Glutamatergic neuron (in vitro differentiated cells): ENCODE data around the gene ENPP7. TPM values are rescaled to one million over a fixed set of nuclear protein-coding genes. Genes with fewer than 3 reads are reported as not detected.

Experiments used
- DNase-seq: peaks from one replicate; pipeline ENCODE4 v3.0.0; 2022
- H3K27ac Mint-ChIP-seq: one replicate; pipeline ENCODE4 v1.8.0; 2020; ENCODE audit warnings: mild to moderate bottlenecking, mixed read lengths, inconsistent platforms; ENCODE audit not compliant: unreplicated experiment
- H3K27me3 Mint-ChIP-seq: one replicate; pipeline ENCODE4 v1.8.0; 2020; ENCODE audit warnings: mild to moderate bottlenecking, moderate library complexity, mixed read lengths, inconsistent platforms; ENCODE audit not compliant: unreplicated experiment
- H3K36me3 Mint-ChIP-seq: one replicate; pipeline ENCODE4 v1.8.0; 2020; ENCODE audit warnings: mild to moderate bottlenecking, mixed read lengths, inconsistent platforms; ENCODE audit not compliant: unreplicated experiment
- H3K4me1 Mint-ChIP-seq: one replicate; pipeline ENCODE4 v1.8.0; 2020; ENCODE audit warnings: mild to moderate bottlenecking, low read depth, mixed read lengths, inconsistent platforms; ENCODE audit not compliant: unreplicated experiment
- H3K4me3 Mint-ChIP-seq: one replicate; pipeline ENCODE4 v1.8.0; 2020; ENCODE audit warnings: mild to moderate bottlenecking, mixed read lengths, inconsistent platforms; ENCODE audit not compliant: unreplicated experiment
- H3K9me3 Mint-ChIP-seq: one replicate; pipeline ENCODE4 v1.8.0; 2020; ENCODE audit warnings: mild to moderate bottlenecking, moderate library complexity, mixed read lengths, inconsistent platforms; ENCODE audit not compliant: unreplicated experiment
- total RNA-seq: library from RNA; stranded (reverse); fragmentation: NEBNext Ultra II Directional; extraction: Animal tissue kit (Norgen Biotek cat#: 25700); gene quantifications from one replicate; pipeline ENCODE4 v1.2.1, GENCODE V29; 2021; ENCODE audit not compliant: unreplicated experiment
- TF ChIP-seq, protein P1 (sequence below): fragments of 200-600 bp; sonication (generic); IDR thresholded peaks from one replicate; pipeline ENCODE4 v1.5.0; 2021; ENCODE audit not compliant: partially characterized antibody, unreplicated experiment

Gene ENPP7
- total RNA-seq, 1 donor from 2014 or later: not detected

DNA sequence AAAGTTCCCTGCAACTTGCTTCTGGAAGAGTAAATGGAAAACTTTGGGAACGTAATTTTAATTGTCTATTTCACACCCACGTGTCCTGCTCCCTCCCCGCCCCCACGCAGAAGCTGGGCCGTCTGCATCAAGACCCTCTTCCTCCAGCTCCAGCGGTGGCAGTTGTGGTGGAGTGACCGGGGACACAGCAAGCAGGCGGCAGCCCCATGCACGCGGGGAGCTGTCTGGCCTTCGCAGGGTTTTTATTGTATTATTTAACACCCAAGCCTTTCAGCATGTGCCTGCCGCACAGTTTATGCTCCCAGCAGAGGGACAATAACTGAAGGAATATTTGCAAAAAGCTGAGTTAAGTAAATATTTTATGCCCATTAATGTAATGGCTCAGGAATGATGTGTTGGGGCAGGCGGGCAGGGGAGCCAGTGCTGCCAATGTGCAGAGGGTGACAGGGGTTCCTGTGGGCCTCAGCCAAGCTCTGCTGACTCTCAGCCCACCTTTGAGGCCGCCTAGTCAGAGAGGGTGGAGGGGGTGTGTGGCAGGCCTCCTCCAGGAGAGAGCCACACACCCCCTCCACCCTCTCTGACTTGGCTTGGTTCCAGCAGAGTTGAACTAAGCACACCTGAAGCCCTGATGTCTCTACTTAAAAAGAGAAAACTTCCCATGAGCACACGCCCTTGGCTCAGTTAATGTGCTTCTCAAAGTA is 32.4 kb upstream of the ENPP7 start:
- Mint-ChIP-seq H3K36me3 (no peaks in the 10 kb centered on the region), H3K27ac (no peak overlapping the region), H3K9me3 (peaks cover 5% of the 10 kb centered on the region), H3K27me3 (peaks cover 8% of the 10 kb centered on the region), H3K4me1 (peaks cover 21% of the 10 kb centered on the region), H3K4me3 (no peak overlapping the region)
- TF ChIP-seq, protein P1, sequence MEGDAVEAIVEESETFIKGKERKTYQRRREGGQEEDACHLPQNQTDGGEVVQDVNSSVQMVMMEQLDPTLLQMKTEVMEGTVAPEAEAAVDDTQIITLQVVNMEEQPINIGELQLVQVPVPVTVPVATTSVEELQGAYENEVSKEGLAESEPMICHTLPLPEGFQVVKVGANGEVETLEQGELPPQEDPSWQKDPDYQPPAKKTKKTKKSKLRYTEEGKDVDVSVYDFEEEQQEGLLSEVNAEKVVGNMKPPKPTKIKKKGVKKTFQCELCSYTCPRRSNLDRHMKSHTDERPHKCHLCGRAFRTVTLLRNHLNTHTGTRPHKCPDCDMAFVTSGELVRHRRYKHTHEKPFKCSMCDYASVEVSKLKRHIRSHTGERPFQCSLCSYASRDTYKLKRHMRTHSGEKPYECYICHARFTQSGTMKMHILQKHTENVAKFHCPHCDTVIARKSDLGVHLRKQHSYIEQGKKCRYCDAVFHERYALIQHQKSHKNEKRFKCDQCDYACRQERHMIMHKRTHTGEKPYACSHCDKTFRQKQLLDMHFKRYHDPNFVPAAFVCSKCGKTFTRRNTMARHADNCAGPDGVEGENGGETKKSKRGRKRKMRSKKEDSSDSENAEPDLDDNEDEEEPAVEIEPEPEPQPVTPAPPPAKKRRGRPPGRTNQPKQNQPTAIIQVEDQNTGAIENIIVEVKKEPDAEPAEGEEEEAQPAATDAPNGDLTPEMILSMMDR: no peak
- DNase-seq: no peak

DNA sequence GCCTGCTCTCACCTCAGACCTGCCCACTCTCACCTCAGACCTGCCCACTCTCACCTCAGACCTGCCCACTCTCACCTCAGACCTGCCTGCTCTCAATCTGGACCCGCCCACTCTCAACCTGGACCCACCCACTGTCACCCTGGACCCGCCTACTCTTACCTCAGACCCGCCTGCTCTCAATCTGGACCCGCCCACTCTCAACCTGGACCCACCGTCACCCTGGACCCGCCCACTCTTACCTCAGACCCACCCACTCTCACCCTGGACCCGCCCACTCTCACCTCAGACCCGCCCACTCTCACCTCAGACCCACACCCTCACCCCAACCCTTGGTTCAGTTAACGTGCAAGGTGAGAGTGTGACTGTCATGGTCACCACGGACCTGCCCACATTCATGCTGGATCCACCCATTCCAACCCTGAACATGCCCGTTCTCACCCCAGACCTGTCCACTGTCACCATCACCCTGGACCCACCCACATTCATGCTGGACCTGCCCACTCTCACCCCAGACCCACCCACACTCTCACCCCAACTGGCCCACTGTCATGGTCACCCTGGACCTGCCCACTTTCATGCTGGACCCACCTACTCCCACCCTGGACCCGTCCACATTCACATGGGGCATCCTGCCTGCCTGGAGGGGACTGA is 31.2 kb upstream of the ENPP7 start:
- Mint-ChIP-seq H3K36me3 (peaks cover 5% of the 10 kb centered on the region), H3K4me1 (peaks cover 25% of the 10 kb centered on the region), H3K27ac (peak overlapping the region; percentile 12), H3K9me3 (peaks cover 9% of the 10 kb centered on the region), H3K27me3 (peaks cover 6% of the 10 kb centered on the region), H3K4me3 (no peak overlapping the region)
- no peak for DNase-seq
- TF ChIP-seq, protein P1: no peak

DNA sequence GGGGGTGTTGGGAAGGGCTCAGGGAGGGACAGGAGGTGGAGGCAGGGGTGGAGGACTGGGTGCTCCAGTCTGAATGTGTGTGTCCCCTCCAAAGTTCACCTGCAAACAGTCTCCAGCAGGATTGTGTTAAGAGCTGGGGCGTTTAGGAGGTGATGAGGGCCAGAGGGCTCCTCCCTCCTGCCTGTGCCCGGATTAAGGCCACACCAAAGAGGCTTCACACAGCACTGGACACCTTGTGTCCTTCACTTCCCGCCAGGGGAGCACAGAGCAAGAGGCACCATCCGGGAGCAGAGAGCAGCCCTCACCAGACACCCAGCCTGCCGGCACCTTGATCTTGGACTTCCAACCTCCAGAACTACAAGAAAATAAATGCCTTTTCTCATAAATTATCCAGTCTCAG is 30.2 kb upstream of the ENPP7 start:
- peak overlapping the region; percentile 38 for H3K27ac Mint-ChIP-seq
- no peak overlapping the region for H3K4me3 Mint-ChIP-seq
- DNase-seq: no peak
- H3K27me3 Mint-ChIP-seq: peaks cover 9% of the 10 kb centered on the region
- peaks cover 7% of the 10 kb centered on the region for H3K9me3 Mint-ChIP-seq
- peaks cover 5% of the 10 kb centered on the region for H3K36me3 Mint-ChIP-seq
- TF ChIP-seq, protein P1: no peak
- H3K4me1 Mint-ChIP-seq: peaks cover 22% of the 10 kb centered on the region

DNA sequence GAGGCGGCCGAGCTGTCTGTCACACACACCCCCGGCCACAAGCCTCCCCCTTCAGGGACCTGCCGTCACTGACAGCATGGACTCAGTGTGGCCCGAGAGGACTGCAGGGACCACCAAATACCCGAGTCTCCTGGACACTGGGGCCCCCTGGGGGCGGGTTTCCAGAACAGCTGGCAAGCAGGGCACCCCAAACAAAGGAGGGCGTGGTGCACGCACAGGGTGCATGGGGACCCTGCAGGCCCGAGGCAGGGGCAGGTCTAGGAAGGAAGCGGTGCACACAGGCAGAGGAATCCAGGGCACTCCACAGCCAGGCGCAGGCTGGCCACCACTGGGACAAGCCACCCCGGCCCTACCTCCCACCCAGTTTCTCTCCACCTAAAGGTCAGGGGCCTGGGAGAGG is 28.7 kb upstream of the ENPP7 start:
- Mint-ChIP-seq H3K4me1 (peaks cover 13% of the 10 kb centered on the region), H3K27ac (no peak overlapping the region), H3K36me3 (peaks cover 5% of the 10 kb centered on the region), H3K4me3 (no peak overlapping the region), H3K27me3 (peaks cover 7% of the 10 kb centered on the region), H3K9me3 (peaks cover 7% of the 10 kb centered on the region)
- peak; percentile 60 for DNase-seq
- TF ChIP-seq, protein P1: peak; percentile 20
